Cardiac muscle cell (in vitro differentiated cells and primary cell): Measurements from ENCODE around the gene CHD8. TPM values are rescaled to one million over a fixed set of nuclear protein-coding genes. Genes with fewer than 3 reads are reported as not detected.

Source experiments
- DNase-seq, 2 donors: peaks; one replicate each; pipeline versions ENCODE4 v3.0.0 to v3.0.0-alpha.2; 2010 to 2017; ENCODE audit warnings: low read depth in 1 of 2, low spot score in 1 of 2
- H3K27ac ChIP-seq: fragments of 200-600 bp; sonication (generic); 2 replicates; pipeline ENCODE4 v1.5.1; 2016
- H3K27me3 ChIP-seq: fragments of 200-600 bp; sonication (generic); 2 replicates; pipeline ENCODE4 v1.6.0; 2016; ENCODE audit warnings: control low read depth
- H3K36me3 ChIP-seq: fragments of 200-600 bp; sonication (generic); 2 replicates; pipeline ENCODE4 v1.5.1; 2016; ENCODE audit warnings: control low read depth
- H3K4me1 ChIP-seq: fragments of 200-600 bp; sonication (generic); 2 replicates; pipeline ENCODE4 v1.8.1; 2017; ENCODE audit warnings: low read depth, mild to moderate bottlenecking, mixed run types
- H3K4me3 ChIP-seq: fragments of 200-600 bp; sonication (generic); 2 replicates; pipeline ENCODE4 v1.5.1; 2016; ENCODE audit warnings: mild to moderate bottlenecking
- H3K9me3 ChIP-seq: fragments of 200-600 bp; sonication (generic); 2 replicates; pipeline ENCODE4 v1.5.1; 2017; ENCODE audit warnings: low read depth, mild to moderate bottlenecking, control low read depth
- polyA plus RNA-seq: library from polyadenylated mRNA; unstranded; fragments of >200 nt; fragmentation: Nextera tagmentation; extraction: Ambion mirVana; gene quantifications from 2 replicates; pipeline ENCODE4 v1.2.1, GENCODE V29; 2016
- total RNA-seq: library from RNA; depleted of rRNA; stranded (reverse); fragments of >200 nt; gene quantifications from 2 replicates; pipeline ENCODE4 v1.2.3, GENCODE V29; 2016
- TF ChIP-seq, protein P1 (sequence below): IDR thresholded peaks from 2 replicates; pipeline ENCODE4 v1.5.1; 2012; ENCODE audit warnings: low read depth, mild to moderate bottlenecking, low read length

The CHD8 gene
- total and polyA plus RNA-seq, 2 experiments from 2014 or later = 25.2 to 71.4 TPM

DNA sequence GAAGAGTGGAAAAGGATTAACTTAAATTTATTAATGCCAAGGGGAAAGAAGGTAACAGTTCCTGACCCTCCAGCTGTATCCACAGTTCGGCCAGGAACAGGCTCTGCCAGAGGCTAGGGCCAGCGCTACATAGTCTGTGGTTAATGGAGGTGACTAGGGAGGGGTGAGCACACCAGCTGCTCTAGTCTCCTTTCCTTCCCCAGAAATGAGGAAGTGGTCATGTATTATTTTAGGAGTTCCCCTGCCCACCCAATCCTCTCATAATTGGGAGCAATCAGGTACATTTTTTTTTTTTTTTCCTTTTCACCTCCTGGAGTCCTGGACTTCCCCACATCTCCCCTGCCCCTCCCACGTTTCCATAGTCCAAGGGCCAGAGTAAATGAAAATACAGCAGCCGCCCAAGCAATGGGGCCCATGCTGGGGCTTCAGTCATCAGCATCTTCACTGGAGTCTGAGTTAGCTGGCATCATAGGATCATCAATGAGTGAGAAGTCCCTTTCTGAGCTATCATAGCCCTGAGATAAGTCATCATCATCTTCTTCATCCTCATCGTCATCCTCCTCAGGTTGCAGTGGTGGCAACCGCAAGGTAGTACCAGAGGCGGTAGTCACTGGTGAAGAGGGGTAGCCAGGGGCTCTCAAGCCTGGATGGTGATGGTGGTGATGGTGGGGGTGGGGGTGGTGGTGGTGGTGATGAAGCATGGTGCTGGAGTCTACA lies 70.6 kb downstream of the CHD8 start:
- DNase-seq = no peak

DNA sequence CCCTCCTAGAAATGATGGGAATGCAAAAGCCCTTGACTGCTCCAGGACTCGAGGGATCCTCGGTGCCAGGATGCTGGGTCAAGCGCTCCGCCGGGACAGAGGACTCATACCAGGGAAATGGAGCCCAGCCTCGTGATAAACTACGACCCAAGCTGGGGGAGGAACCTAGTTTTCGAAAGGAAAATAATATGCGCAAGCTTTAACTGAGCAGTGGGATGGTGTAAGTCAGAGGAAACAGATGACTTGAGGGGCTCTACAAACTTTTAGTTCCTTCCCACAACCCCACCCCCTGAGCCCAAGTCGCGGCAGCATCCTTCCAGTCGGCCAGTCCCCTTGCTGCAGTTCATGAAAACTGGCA lies 71.5 kb downstream of the CHD8 start:
- H3K36me3 ChIP-seq = peaks cover 30% of the 10 kb centered on the region
- H3K27me3 ChIP-seq = no peaks in the 10 kb centered on the region
- no peaks in the 10 kb centered on the region for H3K9me3 ChIP-seq
- H3K4me3 ChIP-seq = peak overlapping the region; percentile 88
- TF ChIP-seq, protein P1, sequence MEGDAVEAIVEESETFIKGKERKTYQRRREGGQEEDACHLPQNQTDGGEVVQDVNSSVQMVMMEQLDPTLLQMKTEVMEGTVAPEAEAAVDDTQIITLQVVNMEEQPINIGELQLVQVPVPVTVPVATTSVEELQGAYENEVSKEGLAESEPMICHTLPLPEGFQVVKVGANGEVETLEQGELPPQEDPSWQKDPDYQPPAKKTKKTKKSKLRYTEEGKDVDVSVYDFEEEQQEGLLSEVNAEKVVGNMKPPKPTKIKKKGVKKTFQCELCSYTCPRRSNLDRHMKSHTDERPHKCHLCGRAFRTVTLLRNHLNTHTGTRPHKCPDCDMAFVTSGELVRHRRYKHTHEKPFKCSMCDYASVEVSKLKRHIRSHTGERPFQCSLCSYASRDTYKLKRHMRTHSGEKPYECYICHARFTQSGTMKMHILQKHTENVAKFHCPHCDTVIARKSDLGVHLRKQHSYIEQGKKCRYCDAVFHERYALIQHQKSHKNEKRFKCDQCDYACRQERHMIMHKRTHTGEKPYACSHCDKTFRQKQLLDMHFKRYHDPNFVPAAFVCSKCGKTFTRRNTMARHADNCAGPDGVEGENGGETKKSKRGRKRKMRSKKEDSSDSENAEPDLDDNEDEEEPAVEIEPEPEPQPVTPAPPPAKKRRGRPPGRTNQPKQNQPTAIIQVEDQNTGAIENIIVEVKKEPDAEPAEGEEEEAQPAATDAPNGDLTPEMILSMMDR = no peak
- H3K27ac ChIP-seq = peak overlapping the region; percentile 97
- peaks cover 7% of the 10 kb centered on the region for H3K4me1 ChIP-seq
- DNase-seq = no peak

More for the DNA sequence above, 70.6 kb downstream of the CHD8 start:
- Histone ChIP-seq H3K36me3 (peaks cover 38% of the 10 kb centered on the region), H3K27ac (peak overlapping the region; percentile 97), H3K27me3 (no peaks in the 10 kb centered on the region), H3K4me3 (no peak overlapping the region), H3K4me1 (peaks cover 7% of the 10 kb centered on the region), H3K9me3 (no peaks in the 10 kb centered on the region)
- TF ChIP-seq, protein P1 = no peak

DNA sequence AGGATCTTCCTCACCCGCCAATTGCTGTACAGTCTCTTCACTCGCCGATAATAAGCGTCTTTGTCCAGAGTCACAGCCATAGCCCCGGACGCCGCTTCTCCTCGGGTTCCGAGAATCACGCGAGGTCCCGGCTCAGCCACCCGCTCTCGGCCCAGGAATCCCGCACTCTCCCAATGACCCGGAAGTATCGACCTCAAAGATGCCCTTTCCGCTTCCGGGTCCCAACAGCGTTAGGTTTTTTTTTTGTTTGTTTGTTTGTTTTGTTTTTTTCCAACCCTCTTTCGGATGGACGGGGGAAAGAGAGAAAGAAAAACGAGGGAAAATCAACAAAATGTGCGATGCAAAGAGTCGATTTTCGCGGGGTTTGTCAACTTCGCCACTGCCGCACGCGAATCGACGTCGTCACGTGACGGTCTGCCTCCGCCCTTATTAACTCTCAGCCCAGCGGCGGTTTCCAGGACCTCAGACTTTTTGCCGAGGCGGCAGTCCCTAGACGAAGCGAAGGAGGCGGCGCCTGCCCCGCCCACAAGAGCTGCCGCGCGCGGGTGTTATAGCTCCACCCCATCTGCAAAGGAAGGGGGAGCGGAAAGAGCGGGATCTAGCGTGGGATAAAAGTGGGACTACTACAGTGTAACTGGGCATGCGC lies 72.0 kb downstream of the CHD8 start, which contains the start of gene SUPT16H:
Gene SUPT16H (minus strand): TSS at position 172 of the 646 bp plus-strand sequence. CDS start 92 bp downstream, at position 80.
- H3K9me3 ChIP-seq = no peaks in the 10 kb centered on the region
- TF ChIP-seq, protein P1 = no peak
- H3K4me3 ChIP-seq = peak within 1 kb of the TSS; percentile 88
- peaks cover 7% of the 10 kb centered on the region for H3K4me1 ChIP-seq
- H3K36me3 ChIP-seq = peaks cover 28% of the 10 kb centered on the region
- H3K27ac ChIP-seq = peak within 1 kb of the TSS; percentile 97
- DNase-seq = peak; percentile 97 to 98
- H3K27me3 ChIP-seq = no peaks in the 10 kb centered on the region

DNA sequence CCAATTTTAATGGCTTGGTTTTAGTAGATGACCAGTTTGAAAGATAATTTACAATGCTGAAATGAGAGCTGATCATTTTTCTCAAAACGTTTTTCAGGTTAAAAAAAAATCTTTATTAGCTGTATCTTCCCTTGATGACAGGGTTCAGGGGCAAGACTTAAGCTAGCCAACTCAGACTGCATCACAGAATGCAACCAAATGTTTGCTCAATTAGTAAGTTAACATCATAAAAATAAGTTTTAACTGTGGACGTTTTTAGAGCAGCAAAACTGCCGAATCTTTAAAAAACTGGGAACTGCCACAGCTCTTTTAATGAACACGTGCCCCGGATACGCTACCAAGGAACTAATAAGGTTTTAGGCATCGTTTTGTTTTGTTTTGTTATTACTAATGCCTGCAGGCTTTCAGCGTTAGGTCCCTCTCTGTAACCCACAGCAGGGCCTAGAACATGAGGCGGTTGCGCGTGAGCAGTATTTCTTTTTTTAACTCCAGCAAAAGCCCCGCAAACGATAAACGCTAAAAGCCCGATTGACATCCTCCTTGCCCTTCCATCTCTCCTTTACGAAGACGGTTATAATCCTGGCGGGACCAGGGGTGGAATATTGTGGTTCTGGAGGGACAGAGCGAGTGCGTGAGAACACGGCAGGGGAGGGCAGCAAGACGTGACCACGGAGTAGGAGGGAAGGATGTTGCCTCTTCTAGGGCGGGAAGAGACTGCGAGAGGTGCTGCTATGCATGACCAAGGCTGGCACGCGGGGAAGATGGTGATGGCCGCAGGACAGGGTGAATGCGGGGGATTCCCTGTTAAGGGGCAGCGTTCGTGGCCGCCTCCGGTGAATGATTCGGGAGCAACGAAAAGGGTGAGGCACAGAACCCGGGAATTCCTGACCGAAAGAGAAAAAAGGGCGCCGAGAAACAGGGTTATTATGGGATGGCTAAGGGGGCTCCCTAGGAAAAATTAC lies 72.8 kb downstream of the CHD8 start:
- DNase-seq = peak; percentile 47 to 51
- H3K36me3 ChIP-seq = peaks cover 20% of the 10 kb centered on the region
- peak overlapping the region; percentile 97 for H3K27ac ChIP-seq
- no peaks in the 10 kb centered on the region for H3K27me3 ChIP-seq
- H3K4me3 ChIP-seq = peak overlapping the region; percentile 88
- H3K9me3 ChIP-seq = no peaks in the 10 kb centered on the region
- peaks cover 7% of the 10 kb centered on the region for H3K4me1 ChIP-seq
- TF ChIP-seq, protein P1 = no peak

DNA sequence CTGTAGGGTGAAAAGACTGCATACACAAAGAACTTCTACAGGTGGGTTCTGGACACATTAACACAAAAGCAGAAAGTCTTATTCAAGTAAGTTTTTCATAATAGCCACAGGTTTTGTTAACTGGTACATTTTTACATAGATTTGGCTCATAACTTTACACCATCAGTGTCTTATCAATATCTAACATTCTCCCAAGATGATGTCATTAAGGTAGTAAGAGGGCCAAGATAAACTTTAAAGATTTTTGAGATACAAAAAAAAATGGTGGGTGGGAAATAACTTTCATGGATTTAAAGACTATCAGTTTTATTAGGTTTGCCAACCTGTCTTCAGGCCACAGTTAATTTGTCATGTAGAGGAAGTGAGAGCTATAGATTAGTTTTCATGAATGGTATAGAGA lies 73.8 kb downstream of the CHD8 start:
- Histone ChIP-seq H3K27me3 (no peaks in the 10 kb centered on the region), H3K27ac (no peak overlapping the region)
- TF ChIP-seq, protein P1 = no peak

More for the DNA sequence above, 73.8 kb downstream of the CHD8 start:
- no peak for DNase-seq
- Histone ChIP-seq H3K4me1 (peaks cover 7% of the 10 kb centered on the region), H3K4me3 (no peak overlapping the region), H3K9me3 (no peaks in the 10 kb centered on the region), H3K36me3 (peaks cover 17% of the 10 kb centered on the region)
